Measurements from ENCODE around the gene ABCC4. TPM values are rescaled to one million over a fixed set of nuclear protein-coding genes. Genes with fewer than 3 reads are reported as not detected.

The ABCC4 gene
- total RNA-seq, 1 experiment from 2014 or later = 32.3 TPM

GRCh38 chr13:95059306-95059705 is 241.9 kb downstream of the ABCC4 start:
- Histone ChIP-seq H3K9me3 (ENCODE audit: low read length) (no peaks in the 10 kb centered on the region), H3K9ac (ENCODE audit: low read length) (no peak overlapping the region), H3K36me3 (ENCODE audit: insufficient read depth, low read length) (no peaks in the 10 kb centered on the region), H3K4me1 (ENCODE audit: low read length) (no peaks in the 10 kb centered on the region), H2AFZ (ENCODE audit: low read length) (no peak overlapping the region), H3K79me2 (ENCODE audit: low read length) (0 out of 2 replicates have a peak, but pooled peaks cover 4% of the 10 kb centered on the region), H3K27ac (ENCODE audit: low read length) (no peak overlapping the region), H3K4me2 (ENCODE audit: low read depth, low read length, poor library complexity, severe bottlenecking) (no peak overlapping the region), H4K20me1 (ENCODE audit: insufficient read depth, low read depth, low read length) (no peaks in the 10 kb centered on the region), H3K4me3 (ENCODE audit: low read length) (no peak overlapping the region), H3K27me3 (ENCODE audit: low read length) (no peaks in the 10 kb centered on the region), H3K9me2 (replicated peaks; ENCODE audit: insufficient read depth, low read length) (no peaks in the 10 kb centered on the region)
- no peak for DNase-seq

DNA sequence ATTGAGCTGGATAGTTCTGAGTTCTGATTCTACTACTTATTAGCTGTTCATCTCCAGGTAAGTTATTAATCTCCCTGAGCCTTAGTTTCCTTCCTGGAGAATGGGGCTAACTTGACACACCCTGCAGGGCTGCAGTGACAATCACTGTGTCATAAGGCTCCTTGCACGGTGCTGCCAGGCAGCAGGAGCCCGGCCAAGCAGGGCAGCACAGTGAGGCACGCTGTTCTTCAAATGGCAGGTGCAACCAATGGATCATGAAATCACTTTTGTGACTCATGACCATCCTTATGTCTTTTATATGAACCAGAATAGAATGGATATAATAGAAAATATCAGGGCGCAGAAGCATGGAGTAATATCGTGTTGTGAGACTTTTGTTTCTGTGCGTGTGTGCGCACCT is 242.6 kb downstream of the ABCC4 start:
- Histone ChIP-seq H2AFZ (ENCODE audit: low read length) (no peak overlapping the region), H3K9ac (ENCODE audit: low read length) (no peak overlapping the region), H3K4me3 (ENCODE audit: low read length) (no peak overlapping the region), H3K9me2 (replicated peaks; ENCODE audit: insufficient read depth, low read length) (no peaks in the 10 kb centered on the region), H4K20me1 (ENCODE audit: insufficient read depth, low read depth, low read length) (no peaks in the 10 kb centered on the region), H3K79me2 (ENCODE audit: low read length) (0 out of 2 replicates have a peak, but pooled peaks cover 4% of the 10 kb centered on the region), H3K4me2 (ENCODE audit: low read depth, low read length, poor library complexity, severe bottlenecking) (no peak overlapping the region), H3K27me3 (ENCODE audit: low read length) (no peaks in the 10 kb centered on the region), H3K4me1 (ENCODE audit: low read length) (no peaks in the 10 kb centered on the region), H3K36me3 (ENCODE audit: insufficient read depth, low read length) (no peaks in the 10 kb centered on the region), H3K9me3 (ENCODE audit: low read length) (no peaks in the 10 kb centered on the region), H3K27ac (ENCODE audit: low read length) (no peak overlapping the region)
- DNase-seq = no peak

GRCh38 chr13:95056266-95056665 is 245.0 kb downstream of the ABCC4 start:
- Histone ChIP-seq H3K27me3 (ENCODE audit: low read length) (no peaks in the 10 kb centered on the region), H4K20me1 (ENCODE audit: insufficient read depth, low read depth, low read length) (no peaks in the 10 kb centered on the region), H3K4me1 (ENCODE audit: low read length) (no peaks in the 10 kb centered on the region), H3K9ac (ENCODE audit: low read length) (no peak overlapping the region), H3K36me3 (ENCODE audit: insufficient read depth, low read length) (peaks cover 3% of the 10 kb centered on the region; the same call in 1 of the 2 replicates), H3K4me2 (ENCODE audit: low read depth, low read length, poor library complexity, severe bottlenecking) (no peak overlapping the region), H2AFZ (ENCODE audit: low read length) (no peak overlapping the region), H3K79me2 (ENCODE audit: low read length) (0 out of 2 replicates have a peak, but pooled peaks cover 4% of the 10 kb centered on the region), H3K9me2 (replicated peaks; ENCODE audit: insufficient read depth, low read length) (no peaks in the 10 kb centered on the region), H3K4me3 (ENCODE audit: low read length) (no peak overlapping the region), H3K27ac (ENCODE audit: low read length) (no peak overlapping the region), H3K9me3 (ENCODE audit: low read length) (no peaks in the 10 kb centered on the region)
- DNase-seq = no peak

DNA sequence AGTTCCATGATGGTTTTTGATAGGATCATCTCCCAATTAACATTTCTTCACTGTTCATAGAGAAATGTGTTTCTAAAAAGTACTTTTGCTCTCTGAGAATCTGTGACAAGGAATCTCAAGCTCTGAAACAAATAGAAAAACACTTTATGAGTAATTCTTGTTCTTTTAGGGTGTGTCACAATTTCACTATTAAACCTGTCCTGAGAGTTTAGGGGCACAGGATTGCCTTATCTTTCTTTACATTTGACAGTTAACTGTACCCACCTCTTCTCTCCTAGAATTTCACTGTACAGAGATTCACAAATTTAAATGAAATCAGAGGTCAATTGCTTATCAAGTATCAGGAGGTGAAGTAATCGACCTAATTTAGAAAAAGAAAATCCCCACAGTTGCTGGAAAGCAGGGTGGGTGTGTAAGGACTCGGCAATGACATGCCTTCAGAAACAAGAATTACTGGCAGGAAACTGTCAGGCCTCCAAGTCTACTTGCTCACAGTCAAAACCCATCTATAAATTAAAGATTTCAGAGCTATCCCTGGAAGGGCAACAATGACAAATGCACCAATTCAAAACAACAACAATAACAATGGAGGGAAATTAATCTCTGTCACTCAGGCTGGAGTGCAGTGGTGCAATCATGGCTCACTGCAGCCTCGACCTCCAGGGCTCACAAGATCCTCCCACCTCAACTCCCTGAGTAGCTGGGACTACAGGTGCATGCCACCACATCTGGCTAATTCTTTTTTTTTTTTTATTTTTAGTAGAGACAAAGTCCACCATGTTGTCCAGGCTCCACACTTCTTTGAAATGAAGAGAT is 250.2 kb downstream of the ABCC4 start:
- Histone ChIP-seq H3K79me2 (ENCODE audit: low read length) (0 out of 2 replicates have a peak, but pooled peaks cover 1% of the 10 kb centered on the region), H3K4me1 (ENCODE audit: low read length) (no peaks in the 10 kb centered on the region), H3K9me2 (replicated peaks; ENCODE audit: insufficient read depth, low read length) (no peaks in the 10 kb centered on the region), H4K20me1 (ENCODE audit: insufficient read depth, low read depth, low read length) (no peaks in the 10 kb centered on the region), H2AFZ (ENCODE audit: low read length) (no peak overlapping the region), H3K9me3 (ENCODE audit: low read length) (no peaks in the 10 kb centered on the region), H3K4me3 (ENCODE audit: low read length) (no peak overlapping the region), H3K36me3 (ENCODE audit: insufficient read depth, low read length) (peaks cover 3% of the 10 kb centered on the region; the same call in 1 of the 2 replicates), H3K27me3 (ENCODE audit: low read length) (no peaks in the 10 kb centered on the region), H3K27ac (ENCODE audit: low read length) (no peak overlapping the region), H3K9ac (ENCODE audit: low read length) (no peak overlapping the region), H3K4me2 (ENCODE audit: low read depth, low read length, poor library complexity, severe bottlenecking) (no peak overlapping the region)
- DNase-seq = peak; percentile 40

GRCh38 chr13:95049772-95050171 is 251.5 kb downstream of the ABCC4 start:
- DNase-seq = no peak
- H3K9me2 ChIP-seq (replicated peaks; ENCODE audit: insufficient read depth, low read length) = no peaks in the 10 kb centered on the region
- no peaks in the 10 kb centered on the region for H4K20me1 ChIP-seq (ENCODE audit: insufficient read depth, low read depth, low read length)
- H3K9ac ChIP-seq (ENCODE audit: low read length) = no peak overlapping the region
- no peaks in the 10 kb centered on the region for H3K79me2 ChIP-seq (ENCODE audit: low read length)
- H3K27ac ChIP-seq (ENCODE audit: low read length) = no peak overlapping the region
- no peaks in the 10 kb centered on the region for H3K27me3 ChIP-seq (ENCODE audit: low read length)
- H3K4me2 ChIP-seq (ENCODE audit: low read depth, low read length, poor library complexity, severe bottlenecking) = no peak overlapping the region
- no peak overlapping the region for H3K4me3 ChIP-seq (ENCODE audit: low read length)
- H2AFZ ChIP-seq (ENCODE audit: low read length) = no peak overlapping the region
- H3K36me3 ChIP-seq (ENCODE audit: insufficient read depth, low read length) = peaks cover 3% of the 10 kb centered on the region; the same call in 1 of the 2 replicates
- no peaks in the 10 kb centered on the region for H3K9me3 ChIP-seq (ENCODE audit: low read length)
- H3K4me1 ChIP-seq (ENCODE audit: low read length) = no peaks in the 10 kb centered on the region

GRCh38 chr13:95044452-95045205 is 256.6 kb downstream of the ABCC4 start:
- Histone ChIP-seq H3K9ac (ENCODE audit: low read length) (no peak overlapping the region), H3K27me3 (ENCODE audit: low read length) (no peaks in the 10 kb centered on the region), H3K4me1 (ENCODE audit: low read length) (no peaks in the 10 kb centered on the region), H3K79me2 (ENCODE audit: low read length) (no peaks in the 10 kb centered on the region), H3K4me2 (ENCODE audit: low read depth, low read length, poor library complexity, severe bottlenecking) (no peak overlapping the region), H2AFZ (ENCODE audit: low read length) (no peak overlapping the region), H3K4me3 (ENCODE audit: low read length) (no peak overlapping the region), H3K9me3 (ENCODE audit: low read length) (no peaks in the 10 kb centered on the region), H3K9me2 (replicated peaks; ENCODE audit: insufficient read depth, low read length) (no peaks in the 10 kb centered on the region; the same call in 1 of the 2 replicates), H3K36me3 (ENCODE audit: insufficient read depth, low read length) (peaks cover 9% of the 10 kb centered on the region; the same call in 1 of the 2 replicates), H4K20me1 (ENCODE audit: insufficient read depth, low read depth, low read length) (no peaks in the 10 kb centered on the region), H3K27ac (ENCODE audit: low read length) (no peak overlapping the region)
- no peak for DNase-seq

DNA sequence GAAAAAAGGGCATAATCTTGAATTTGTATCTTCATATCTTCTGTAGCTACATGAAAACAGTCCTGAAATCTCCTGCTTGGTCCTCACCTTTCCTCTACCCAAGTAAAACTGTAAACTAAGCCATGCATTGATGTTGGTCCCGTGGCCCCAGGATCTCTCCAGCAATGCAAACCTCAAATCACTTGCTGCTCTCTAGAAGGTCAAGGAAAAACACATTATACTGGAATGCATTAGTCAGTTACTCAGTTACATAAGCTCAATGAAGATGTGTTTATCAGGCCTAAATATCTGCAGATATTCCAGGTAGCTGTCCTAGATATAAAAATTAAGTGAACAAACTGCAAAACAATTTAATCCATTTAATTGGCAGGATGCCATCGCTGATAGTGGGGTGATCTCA is 261.8 kb downstream of the ABCC4 start:
- no peaks in the 10 kb centered on the region for H3K27me3 ChIP-seq (ENCODE audit: low read length)
- H3K9me3 ChIP-seq (ENCODE audit: low read length) = no peaks in the 10 kb centered on the region
- H3K36me3 ChIP-seq (ENCODE audit: insufficient read depth, low read length) = peaks cover 9% of the 10 kb centered on the region; the same call in 1 of the 2 replicates
- H3K4me2 ChIP-seq (ENCODE audit: low read depth, low read length, poor library complexity, severe bottlenecking) = no peak overlapping the region
- no peak overlapping the region for H3K27ac ChIP-seq (ENCODE audit: low read length)
- H3K9ac ChIP-seq (ENCODE audit: low read length) = no peak overlapping the region
- no peaks in the 10 kb centered on the region; the same call in 1 of the 2 replicates for H3K9me2 ChIP-seq (replicated peaks; ENCODE audit: insufficient read depth, low read length)
- H3K4me1 ChIP-seq (ENCODE audit: low read length) = no peaks in the 10 kb centered on the region
- no peak overlapping the region for H3K4me3 ChIP-seq (ENCODE audit: low read length)
- no peaks in the 10 kb centered on the region for H4K20me1 ChIP-seq (ENCODE audit: insufficient read depth, low read depth, low read length)
- DNase-seq = no peak
- no peaks in the 10 kb centered on the region for H3K79me2 ChIP-seq (ENCODE audit: low read length)
- H2AFZ ChIP-seq (ENCODE audit: low read length) = no peak overlapping the region

- Histone ChIP-seq H3K27ac (ENCODE audit: low read length) (no peak overlapping the region), H3K9me3 (ENCODE audit: low read length) (no peaks in the 10 kb centered on the region), H3K4me2 (ENCODE audit: low read depth, low read length, poor library complexity, severe bottlenecking) (no peak overlapping the region), H4K20me1 (ENCODE audit: insufficient read depth, low read depth, low read length) (no peaks in the 10 kb centered on the region), H2AFZ (ENCODE audit: low read length) (no peak overlapping the region), H3K79me2 (ENCODE audit: low read length) (no peaks in the 10 kb centered on the region), H3K36me3 (ENCODE audit: insufficient read depth, low read length) (peaks cover 9% of the 10 kb centered on the region; the same call in 1 of the 2 replicates), H3K27me3 (ENCODE audit: low read length) (no peaks in the 10 kb centered on the region), H3K9ac (ENCODE audit: low read length) (no peak overlapping the region), H3K9me2 (replicated peaks; ENCODE audit: insufficient read depth, low read length) (no peaks in the 10 kb centered on the region; the same call in 1 of the 2 replicates), H3K4me1 (ENCODE audit: low read length) (no peaks in the 10 kb centered on the region), H3K4me3 (ENCODE audit: low read length) (no peak overlapping the region)
- no peak for DNase-seq
Observed at GRCh38 chr13:95038949-95039348, 262.3 kb downstream of the ABCC4 start.

Data from Karpas-422 (cell line).